GM11168 (cell line): ENCODE measurements around the gene ADI1.
"Not testable (repeated sequence)": the region's sequence is repeated elsewhere in the genome, so short reads cannot be mapped to it uniquely, and the experiment has no call there.

ENCODE experiments used
- in situ Hi-C: fragments of 300-500 bp; cut with MboI; formaldehyde crosslinking; loops from one replicate; pipeline ENCODE4 v1.12.0; 2022; ENCODE audit warnings: low sequenced_read_pairs; ENCODE audit not compliant: unreplicated experiment

The ADI1 gene

DNA sequence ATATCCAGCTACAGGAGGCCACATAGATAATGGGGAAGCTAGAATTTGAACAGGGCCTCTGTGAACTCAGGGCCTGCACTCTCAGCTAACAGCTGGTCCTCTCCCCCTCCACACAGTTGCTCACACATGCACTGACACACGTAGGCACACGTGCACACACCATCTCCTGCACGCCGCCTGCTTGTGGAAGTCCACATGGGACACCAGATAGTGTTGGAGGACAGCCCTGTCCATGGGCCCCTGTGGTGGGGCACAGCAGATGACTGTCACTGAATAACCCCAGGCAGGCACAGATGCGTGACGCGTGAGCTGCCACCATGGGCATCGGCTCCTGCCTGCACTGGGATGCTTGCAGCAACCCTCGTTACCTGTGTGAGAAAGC, 52.9 kb downstream of the ADI1 start:
- in situ Hi-C loops: no loop called here

DNA sequence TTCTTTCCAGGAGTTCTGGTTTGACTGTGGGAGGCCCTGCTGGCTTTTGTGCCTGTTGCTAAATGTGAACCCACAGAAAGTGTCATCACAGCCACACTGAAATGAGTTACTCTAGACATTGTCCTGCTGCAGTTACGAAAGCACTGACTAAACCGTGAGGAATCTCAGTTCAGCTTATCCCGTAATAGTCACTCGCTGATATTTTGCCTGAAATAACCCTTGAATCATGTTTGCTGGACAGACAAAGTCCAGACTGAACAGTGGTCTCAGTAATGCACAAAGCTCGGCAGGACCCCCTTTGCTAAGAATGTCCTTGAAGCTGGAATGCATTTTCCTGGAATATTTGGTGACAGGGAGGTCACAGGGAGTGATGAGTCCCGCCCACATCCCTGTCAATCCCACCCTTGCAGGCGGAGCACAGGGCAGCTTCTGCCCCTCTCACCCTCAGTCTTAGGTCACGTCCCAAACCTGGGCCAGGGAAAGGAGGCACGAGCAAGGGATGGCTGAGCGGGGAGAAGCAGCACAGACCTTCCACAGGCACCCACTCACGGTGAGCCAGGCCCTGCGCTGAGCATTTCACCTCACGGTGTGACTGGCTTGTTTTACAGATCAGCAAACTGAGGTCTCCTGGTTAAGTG, 53.4 kb downstream of the ADI1 start:
- in situ Hi-C loops: no loop called here

DNA sequence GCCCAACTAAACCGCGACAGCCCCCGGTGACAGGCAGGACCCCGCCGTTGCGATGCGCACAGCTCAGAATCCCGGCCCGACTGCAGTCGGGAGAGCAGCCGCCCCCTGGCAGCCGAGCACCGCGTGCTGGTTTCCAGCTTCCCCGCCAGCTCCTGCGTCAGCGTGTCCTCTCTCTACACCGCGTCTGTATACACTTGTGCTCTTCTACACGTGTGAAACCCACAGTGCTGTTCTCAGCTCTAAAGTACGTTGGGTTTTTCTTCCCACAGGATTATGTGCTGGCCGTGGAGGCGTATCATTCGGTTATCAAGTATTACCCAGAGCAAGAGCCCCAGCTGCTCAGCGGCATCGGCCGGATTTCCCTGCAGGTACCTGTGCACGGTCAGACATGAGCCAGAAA, 54.0 kb downstream of the ADI1 start:
- in situ Hi-C loops: no loop called here

DNA sequence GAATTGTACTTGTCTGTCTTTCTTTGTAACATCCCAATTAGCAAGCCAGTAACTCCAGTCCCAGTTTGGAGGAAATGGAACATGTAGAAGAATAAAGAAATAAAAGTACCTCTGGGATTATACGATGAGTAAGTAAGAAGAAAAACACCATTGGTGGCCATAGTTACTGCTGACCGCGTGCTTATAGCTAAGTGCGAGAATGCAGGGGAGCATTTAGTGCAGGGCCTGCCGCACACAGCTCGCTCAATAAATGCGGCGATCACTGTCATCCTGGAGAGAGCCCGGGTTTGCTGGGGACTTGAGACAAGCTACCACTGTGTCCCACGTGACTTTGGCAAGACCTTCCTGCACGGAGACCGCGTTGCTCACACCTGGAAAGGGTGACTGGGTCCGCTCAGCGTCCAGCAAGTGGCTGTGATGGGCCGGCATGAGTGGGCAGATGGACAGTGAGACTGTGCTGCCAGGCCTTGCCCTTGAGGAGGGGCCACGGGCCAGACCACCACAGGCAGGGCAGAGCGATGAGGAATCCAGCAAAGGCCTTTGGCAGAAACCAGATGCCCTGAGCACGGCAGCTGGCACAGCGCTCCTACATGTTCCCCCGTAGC, 54.8 kb downstream of the ADI1 start:
- in situ Hi-C loops: no loop called here

DNA sequence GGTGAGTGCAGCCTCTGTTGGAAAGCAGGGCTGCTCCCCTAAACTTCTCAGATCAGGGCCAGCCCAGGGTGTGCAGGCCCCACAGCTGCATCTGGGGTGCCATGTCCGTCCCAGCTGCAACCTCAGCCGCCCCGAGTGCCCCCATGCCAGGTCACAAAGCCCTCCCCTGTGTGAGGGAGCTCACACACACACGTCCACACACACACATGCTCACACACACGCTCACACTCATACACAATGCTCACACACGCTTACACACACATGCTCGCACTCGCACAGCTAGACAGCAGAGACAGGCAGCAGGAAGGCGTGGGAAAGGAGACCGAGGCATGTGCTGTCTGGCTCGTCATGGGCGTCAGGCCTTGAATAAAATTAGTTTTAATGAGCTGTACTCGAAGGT, 55.4 kb downstream of the ADI1 start:
- in situ Hi-C loops: no loop called here

DNA sequence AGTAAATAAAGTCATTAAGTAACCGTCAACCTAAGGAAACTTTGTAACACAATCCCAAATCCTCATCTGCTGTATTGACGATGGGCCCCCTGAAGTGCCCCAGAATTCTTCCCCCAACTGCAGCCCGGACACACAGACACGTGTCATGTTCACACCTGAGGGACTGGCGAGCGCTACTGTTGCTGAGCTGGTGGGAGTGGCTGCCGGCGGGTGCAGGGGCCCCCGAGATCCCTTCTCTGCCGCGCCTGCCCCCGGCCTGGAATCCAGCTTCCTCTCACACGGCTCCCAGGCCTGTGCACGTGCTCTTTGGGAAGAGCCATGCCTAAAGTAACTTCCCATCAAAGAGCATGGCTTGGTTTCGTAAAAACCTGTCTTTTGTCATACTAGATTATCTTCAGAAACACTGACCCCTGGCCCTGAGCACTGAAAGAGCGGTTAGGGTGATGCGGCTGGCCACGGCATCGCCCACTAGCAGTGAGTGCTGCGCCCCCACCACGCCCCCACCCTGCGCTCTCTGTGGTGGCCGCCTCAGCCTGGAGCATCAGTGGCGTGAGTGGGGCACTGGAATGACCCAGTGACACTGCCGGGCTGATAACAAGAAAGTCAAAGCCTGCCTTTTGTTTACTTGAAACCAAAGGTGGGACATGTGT, 56.0 kb downstream of the ADI1 start:
- in situ Hi-C loops: no loop called here

DNA sequence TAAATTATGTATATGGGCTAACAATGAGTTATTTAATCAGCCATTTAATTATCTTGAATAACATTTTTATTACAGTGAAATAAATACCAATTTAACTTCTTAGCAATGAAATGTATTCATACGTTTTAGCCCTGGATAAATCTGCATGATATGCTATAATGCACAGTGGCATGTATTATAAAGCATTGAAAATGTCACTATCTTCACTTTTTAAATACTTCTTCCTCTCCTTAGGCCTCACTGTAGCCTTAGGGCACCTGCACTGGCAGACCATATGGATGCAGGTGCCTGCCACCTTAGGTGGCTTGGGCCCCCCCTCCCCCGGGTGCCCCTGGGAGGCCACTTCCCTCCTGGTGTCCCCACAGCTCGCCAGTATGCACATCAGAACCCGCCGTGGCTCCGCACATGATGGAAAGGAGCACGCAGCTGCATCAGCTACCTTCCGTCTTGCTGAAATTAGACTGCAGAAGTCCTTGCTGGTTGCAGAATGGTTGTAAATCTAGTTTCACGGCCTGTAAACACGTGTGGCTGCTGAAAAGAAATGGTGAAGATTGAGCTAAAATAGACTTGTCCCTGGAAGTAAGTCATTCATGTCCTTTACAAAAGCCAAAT, 56.7 kb downstream of the ADI1 start:
- in situ Hi-C loops: no loop called here

DNA sequence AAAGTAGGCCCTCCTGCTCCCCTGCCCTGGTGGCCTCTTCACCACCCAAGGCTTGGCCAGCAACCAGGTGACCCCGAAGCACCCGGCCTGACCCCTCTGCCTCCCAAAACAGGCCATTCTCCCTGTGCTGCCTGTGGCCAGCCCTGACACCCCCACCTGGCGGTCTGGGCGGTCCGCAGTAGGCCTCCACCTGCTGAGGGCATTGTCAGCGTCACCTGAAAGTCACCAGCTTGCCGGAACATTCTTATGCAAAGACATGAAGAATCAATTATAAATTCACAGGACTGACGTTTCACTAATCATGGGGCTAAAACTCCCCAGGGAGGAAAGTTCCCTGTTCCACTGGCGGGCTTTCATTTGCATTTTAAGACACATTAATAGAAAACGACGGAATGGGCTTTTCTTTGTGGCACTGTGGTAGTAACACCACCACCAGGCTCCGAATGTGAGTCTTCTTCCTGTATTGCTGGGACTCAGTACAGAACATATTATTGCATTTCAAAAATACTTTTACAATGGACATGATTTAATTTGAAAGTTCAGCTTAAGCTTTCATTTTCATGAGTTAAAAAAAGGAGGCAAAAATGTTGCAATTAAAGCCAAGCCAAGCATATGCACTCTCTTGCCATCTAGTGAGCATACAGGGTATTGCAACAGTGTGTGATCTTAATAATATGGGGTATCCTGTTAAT, 57.4 kb downstream of the ADI1 start:
- in situ Hi-C loops: no loop called here

DNA sequence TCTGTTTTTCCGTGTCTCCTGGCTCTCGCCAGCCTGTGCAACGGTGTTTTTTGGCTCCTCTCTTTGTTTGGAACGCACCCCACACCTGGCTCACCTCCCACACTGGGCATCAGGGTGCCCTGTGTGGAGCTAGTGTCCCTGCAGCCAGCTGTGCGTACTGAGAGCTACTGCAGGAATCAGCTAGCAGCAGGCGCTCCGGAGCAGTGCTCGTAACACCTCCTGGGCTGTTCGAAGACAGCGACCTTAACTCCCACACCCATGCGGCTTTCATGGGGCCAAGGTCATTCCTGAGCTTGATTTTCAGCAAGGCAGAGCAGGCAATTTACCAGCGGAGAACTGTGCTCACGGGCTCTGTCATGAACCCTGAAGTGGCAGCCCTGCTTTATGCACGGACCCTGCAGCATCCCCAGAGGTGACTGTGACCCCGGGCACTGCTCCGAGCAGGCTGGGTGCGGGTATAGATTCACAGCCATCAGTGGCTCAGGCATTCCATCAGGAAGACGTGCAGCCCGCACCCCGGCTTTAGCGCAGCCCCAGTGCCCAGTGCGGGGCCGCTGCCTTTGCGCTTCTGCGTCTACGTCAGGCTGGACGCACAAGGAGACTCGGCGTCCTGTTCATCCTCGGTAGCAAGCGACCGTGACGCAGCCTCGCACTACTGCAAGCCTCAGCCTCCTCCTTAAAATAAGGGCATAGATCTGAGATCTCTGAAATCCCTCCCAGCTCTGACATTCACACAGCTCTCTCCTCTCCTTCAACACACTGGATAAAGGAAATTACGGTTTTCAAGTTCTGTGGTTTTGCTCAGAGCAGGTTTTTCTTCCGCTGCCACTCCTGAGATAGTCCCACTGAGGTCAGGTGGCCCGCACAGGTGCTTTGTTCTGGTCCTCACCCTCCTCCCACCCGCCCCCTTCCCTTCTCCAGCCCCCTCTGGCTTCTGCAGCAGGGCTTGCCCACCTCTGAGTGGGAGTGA, 58.2 kb downstream of the ADI1 start:
- in situ Hi-C loops: no loop called here

DNA sequence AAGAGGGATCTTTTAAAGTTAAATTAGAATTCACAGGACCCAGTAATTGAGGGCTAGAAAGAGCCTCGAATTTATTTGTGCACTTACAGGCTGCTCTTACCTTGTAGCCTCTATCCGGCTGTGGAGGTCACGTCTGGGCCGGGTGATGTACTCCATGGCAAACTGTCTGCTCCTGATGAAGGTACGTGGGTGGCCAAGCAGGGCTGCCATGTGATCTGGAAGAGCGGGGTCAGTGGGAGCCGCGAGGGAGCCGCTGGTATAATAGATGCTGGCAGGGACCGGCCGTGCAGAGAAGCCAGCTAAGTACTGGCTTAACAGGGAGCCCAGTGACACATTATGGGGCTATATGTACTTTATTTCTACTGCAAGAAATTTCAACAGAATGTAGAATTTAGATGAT, 59.2 kb downstream of the ADI1 start:
- in situ Hi-C loops: no loop called here

DNA sequence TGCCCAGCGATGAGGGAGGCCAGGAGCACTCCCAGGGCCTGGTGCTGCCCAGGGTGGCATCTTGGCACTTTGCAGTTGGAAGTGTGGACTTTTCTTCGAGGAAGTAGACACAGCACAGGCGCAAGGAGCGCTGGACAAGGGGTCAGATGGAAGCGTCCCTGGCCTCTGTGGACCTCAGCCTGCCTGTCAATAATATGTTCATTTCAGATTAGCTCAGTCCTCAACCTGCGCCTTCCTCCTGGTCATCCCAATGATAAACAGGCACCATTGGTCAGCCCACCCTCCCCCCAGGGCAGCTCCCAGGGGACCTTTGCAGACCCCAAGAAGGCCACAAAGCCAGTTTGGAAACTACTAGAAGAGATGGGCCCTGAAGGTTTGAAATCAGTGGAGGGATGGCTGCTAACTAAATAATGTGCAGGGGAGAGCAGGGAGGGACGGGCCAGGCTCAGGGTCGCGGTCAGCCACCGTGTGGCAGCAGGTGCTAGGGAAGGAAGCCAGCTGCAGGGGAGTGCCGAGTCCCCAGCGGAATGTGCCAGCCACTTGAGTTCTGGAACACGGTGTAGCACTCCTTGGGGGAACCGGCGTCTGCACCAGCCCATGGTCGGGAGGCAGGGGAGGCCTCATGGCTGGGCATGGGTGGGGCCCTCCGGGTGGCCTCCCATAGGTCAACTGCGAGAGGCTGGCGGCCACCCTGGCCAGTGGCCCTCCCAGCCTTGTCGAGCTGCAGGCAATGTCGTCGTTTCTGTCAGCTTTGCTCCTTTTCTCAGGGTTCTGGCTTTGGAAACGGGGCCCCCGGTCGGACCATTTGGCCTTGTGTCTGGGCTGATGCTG, 59.9 kb downstream of the ADI1 start:
- in situ Hi-C loops: no loop called here

DNA sequence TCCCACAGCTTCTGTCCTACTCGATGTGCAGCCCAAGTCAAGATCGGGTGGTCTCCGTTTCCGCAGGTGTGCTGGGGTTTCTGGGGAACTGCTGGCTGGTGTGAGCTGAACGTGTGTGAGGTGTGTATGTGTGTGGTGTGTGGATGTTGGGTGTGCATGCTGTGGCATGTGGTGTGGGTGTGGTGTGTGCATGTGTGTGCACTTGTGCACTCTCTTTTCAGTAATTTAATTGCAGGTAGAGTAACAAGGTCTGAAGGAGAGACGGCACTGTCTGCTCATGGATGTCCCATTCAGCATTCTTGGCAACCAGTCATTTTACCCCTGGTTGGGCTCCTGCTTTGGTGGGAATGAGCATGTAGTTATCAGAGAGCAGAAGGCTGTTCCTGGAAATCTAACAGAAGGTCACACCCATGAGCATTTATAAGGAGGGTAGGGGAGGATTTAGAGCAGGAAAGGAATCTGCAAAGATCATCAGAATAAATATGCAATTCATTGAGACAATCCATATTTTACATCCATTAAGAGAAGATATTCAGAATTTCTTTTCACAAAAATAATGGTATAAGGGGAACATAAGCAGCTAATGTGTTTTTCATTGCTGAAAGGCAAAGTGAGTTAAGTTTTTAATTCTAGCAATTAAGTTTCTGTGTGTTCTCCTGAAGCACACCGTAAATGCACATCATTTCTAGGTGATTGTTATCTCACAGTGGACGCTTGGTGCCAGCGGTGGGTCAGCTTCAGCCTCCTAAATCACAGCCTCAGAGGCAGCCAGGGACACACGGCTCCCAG, 60.7 kb downstream of the ADI1 start:
- in situ Hi-C loops: no loop called here

DNA sequence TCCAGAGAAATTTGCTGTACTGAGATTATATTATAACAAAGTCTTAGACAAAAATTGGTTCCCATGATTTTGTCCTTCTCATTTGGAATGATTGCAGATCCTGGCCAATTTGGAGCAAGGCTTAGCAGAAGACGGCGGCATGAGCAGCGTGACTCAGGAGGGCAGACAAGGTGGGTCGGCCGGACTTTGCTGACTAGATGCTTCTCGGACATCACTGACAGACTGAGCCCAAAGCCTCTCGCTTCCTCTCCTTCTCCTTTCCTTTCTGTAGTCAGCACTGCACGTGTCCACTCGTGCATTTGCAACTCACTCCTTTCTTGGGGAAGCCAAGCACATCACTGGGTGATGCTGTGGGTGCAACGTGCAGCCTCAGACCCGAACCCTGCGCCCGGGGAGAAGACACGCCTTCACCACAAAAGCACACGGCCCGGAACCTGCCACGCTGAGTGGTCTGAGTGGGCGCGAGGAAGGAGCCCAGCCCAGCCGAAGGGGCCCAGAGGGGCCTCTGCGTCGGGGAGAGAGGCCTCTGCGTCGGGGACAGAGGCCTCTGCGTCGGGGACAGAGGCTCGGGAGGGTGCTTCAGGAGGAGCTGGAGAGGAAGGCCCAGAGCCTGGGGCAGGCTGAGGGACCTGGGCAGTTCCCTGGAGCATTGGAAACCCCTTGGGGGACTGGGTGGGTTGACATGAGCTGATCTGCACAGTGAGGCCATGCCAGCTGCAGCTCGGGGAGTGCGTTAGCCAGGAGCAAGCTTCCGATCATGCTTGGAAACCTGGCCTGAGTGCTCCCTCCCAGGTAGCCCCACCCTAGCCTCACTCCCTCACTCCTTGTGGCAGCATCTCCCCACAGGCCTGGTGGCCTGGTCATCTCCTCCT, 61.6 kb downstream of the ADI1 start:
- in situ Hi-C loops: no loop called here

DNA sequence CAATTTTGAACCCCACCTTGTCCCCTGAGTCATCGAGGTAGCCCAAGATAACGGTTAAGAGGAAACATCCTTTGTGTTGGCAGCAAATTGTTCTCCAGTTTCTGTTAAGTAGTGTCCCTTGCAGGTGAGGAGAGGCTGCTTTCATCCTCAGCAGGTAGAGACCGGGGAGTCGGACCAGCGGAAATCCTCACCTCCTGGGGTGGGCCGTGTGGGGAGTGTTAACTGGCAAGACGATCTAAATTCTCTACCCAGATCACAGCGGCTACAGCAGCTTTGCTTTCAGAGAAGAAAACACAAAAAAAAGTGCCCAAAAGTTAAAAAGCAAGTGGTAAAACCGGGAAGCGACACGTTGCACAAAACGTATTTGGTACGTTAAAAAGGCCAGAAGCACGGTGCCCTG, 63.2 kb downstream of the ADI1 start:
- in situ Hi-C loops: no loop called here

DNA sequence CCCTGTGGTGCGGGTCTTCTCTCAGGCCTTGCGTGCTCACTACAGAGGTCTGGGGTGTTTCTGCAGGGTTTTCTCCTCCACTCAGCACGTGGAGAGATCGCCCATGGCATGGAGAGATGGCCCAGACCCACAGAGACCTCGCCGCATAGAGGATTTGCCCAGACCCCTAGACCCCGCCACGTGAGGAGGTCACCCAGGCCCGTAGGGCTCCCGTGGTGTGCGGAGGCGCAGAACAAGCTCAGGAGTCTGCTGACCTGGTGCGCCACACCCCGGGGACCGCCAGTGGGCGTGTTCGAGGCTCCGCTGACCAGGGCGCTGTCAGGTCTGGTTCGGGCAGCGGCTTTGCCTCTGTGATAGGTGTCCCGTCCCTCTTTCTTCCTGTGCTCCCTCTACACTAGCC, 64.5 kb downstream of the ADI1 start:
- in situ Hi-C loops: no loop called here

DNA sequence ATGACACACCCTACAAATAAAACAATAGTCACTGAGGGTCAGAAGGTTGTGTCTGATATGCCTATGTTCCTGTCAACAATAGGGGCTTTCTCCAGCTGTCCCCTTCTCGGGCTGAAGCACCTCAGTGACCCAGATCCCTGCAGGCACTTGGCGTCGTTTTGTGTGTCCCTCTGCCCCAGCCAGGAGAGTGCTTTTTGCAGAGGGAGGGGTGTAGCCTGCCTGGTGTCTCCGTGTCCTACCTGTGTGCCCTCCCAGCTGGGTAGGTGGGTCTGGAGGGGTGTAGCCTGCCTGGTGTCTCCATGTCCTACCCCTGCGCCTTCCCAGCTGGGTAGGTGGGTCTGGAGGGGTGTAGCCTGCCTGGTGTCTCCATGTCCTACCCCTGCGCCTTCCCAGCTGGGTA, 65.3 kb downstream of the ADI1 start:
- in situ Hi-C loops: not testable (repeated sequence)
